SK-N-SH treated with all-trans-retinoic acid at 6 μM for 48 hours (cell line): Measurements from ENCODE around the gene CADM1.

Experiments used
- ATAC-seq: fragments of 200-7000 bp; cut with Tn5 transposase; 3 replicates; pipeline ENCODE4 v1.9.1; 2020; ENCODE audit warnings: mild to moderate bottlenecking, moderate library complexity
- ARNTL ChIP-seq: fragments of 450-650 bp; formaldehyde crosslinking; IDR thresholded peaks from 2 replicates; pipeline ENCODE4 v1.5.0; 2020; ENCODE audit warnings: low read depth, mild to moderate bottlenecking, moderate library complexity, borderline replicate concordance
- CREB5 ChIP-seq: fragments of 250-450 bp; sonication (Bioruptor Pico); IDR thresholded peaks from 2 replicates; pipeline ENCODE4 v1.5.1; 2020; ENCODE audit warnings: low read depth, mild to moderate bottlenecking, moderate library complexity
- CSDC2 ChIP-seq: fragments of 250-450 bp; sonication (Bioruptor Pico); IDR thresholded peaks from 2 replicates; pipeline ENCODE4 v1.5.0; 2020; ENCODE audit warnings: mild to moderate bottlenecking, moderate library complexity
- CSRNP3 ChIP-seq: fragments of 250-450 bp; sonication (Bioruptor Pico); IDR thresholded peaks from 2 replicates; pipeline ENCODE4 v1.5.1; 2021; ENCODE audit warnings: mild to moderate bottlenecking, moderate library complexity
- ESRRG ChIP-seq: fragments of 250-450 bp; sonication (Bioruptor Pico); IDR thresholded peaks from 2 replicates; pipeline ENCODE4 v1.6.1; 2021; ENCODE audit warnings: mild to moderate bottlenecking
- GLIS3 ChIP-seq: fragments of 250-450 bp; sonication (Bioruptor Pico); IDR thresholded peaks from 2 replicates; pipeline ENCODE4 v1.5.0; 2020; ENCODE audit warnings: mild to moderate bottlenecking, moderate library complexity
- ISL1 ChIP-seq: fragments of 250-450 bp; sonication (Bioruptor Pico); IDR thresholded peaks from 2 replicates; pipeline ENCODE4 v2.1.2; 2022; ENCODE audit warnings: mild to moderate bottlenecking, moderate library complexity
- PATZ1 ChIP-seq: fragments of 250-450 bp; sonication (Bioruptor Pico); IDR thresholded peaks from 2 replicates; pipeline ENCODE4 v1.8.0; 2020; ENCODE audit warnings: mild to moderate bottlenecking, moderate library complexity, borderline replicate concordance
- POU6F1 ChIP-seq: fragments of 250-450 bp; sonication (Bioruptor Pico); IDR thresholded peaks from 2 replicates; pipeline ENCODE4 v1.8.0; 2021; ENCODE audit warnings: low read depth, mild to moderate bottlenecking, moderate library complexity, borderline replicate concordance
- PPARA ChIP-seq: fragments of 250-450 bp; sonication (Bioruptor Pico); IDR thresholded peaks from 2 replicates; pipeline ENCODE4 v1.5.0; 2020; ENCODE audit warnings: mild to moderate bottlenecking, borderline replicate concordance
- RARB ChIP-seq: fragments of 250-450 bp; sonication (Bioruptor Pico); IDR thresholded peaks from 2 replicates; pipeline ENCODE4 v1.8.0; 2021; ENCODE audit warnings: mild to moderate bottlenecking, moderate library complexity
- TSHZ2 ChIP-seq: fragments of 250-450 bp; sonication (Bioruptor Pico); IDR thresholded peaks from 2 replicates; pipeline ENCODE4 v1.5.0; 2020; ENCODE audit warnings: mild to moderate bottlenecking, moderate library complexity
- ZC3H10 ChIP-seq: fragments of 250-450 bp; sonication (Bioruptor Pico); IDR thresholded peaks from 2 replicates; pipeline ENCODE4 v1.5.1; 2021; ENCODE audit warnings: mild to moderate bottlenecking, moderate library complexity
- ZFP3 ChIP-seq: fragments of 250-450 bp; sonication (Bioruptor Pico); IDR thresholded peaks from 2 replicates; pipeline ENCODE4 v1.5.0; 2020; ENCODE audit warnings: mild to moderate bottlenecking, moderate library complexity
- ZFP30 ChIP-seq: fragments of 450-650 bp; formaldehyde crosslinking; IDR thresholded peaks from 2 replicates; pipeline ENCODE4 v1.5.0; 2022; ENCODE audit warnings: mild to moderate bottlenecking, moderate library complexity
- ZNF565 ChIP-seq: fragments of 450-650 bp; formaldehyde crosslinking; conservative IDR thresholded peaks from 2 replicates; pipeline ENCODE4 v1.5.0; 2020; ENCODE audit warnings: low read depth, mild to moderate bottlenecking, moderate library complexity
- ZNF70 ChIP-seq: fragments of 450-650 bp; formaldehyde crosslinking; IDR thresholded peaks from 2 replicates; pipeline ENCODE4 v1.5.0; 2020; ENCODE audit warnings: mild to moderate bottlenecking, moderate library complexity
- ZNF8 ChIP-seq: fragments of 450-650 bp; formaldehyde crosslinking; IDR thresholded peaks from 2 replicates; pipeline ENCODE4 v1.5.0; 2020; ENCODE audit warnings: mild to moderate bottlenecking, moderate library complexity

The CADM1 gene

GRCh38 chr11:115338476-115338875 lies 165.7 kb downstream of the CADM1 start:
- no peak for TF ChIP-seq CSRNP3 (CRISPR knock-in tag)
- TF ChIP-seq ESRRG (CRISPR knock-in tag) = no peak
- TF ChIP-seq CREB5 = no peak
- no peak for TF ChIP-seq ARNTL (CRISPR knock-in tag)
- TF ChIP-seq CSDC2 (CRISPR knock-in tag) = no peak
- TF ChIP-seq ZFP30 (CRISPR knock-in tag) = no peak
- TF ChIP-seq ZNF565 (CRISPR knock-in tag) = no peak
- TF ChIP-seq PATZ1 (CRISPR knock-in tag) = no peak
- TF ChIP-seq TSHZ2 (CRISPR knock-in tag) = no peak
- no peak for TF ChIP-seq ZC3H10 (CRISPR knock-in tag)
- no peak for TF ChIP-seq ZFP3 (CRISPR knock-in tag)
- no peak for TF ChIP-seq ZNF70
- TF ChIP-seq GLIS3 (CRISPR knock-in tag) = no peak
- TF ChIP-seq ZNF8 = no peak
- TF ChIP-seq RARB (CRISPR knock-in tag) = no peak
- TF ChIP-seq, all 23 proteins: peak for 0
- no peak for ATAC-seq

GRCh38 chr11:115334932-115335788 lies 169.1 kb downstream of the CADM1 start:
- ATAC-seq = no peak
- TF ChIP-seq PATZ1 (CRISPR knock-in tag) = no peak

GRCh38 chr11:115333949-115334348 lies 170.3 kb downstream of the CADM1 start:
- no peak for ATAC-seq
- TF ChIP-seq ZC3H10 (CRISPR knock-in tag) = no peak
- no peak for TF ChIP-seq POU6F1
- no peak for TF ChIP-seq ZFP3 (CRISPR knock-in tag)

GRCh38 chr11:115333121-115333520 lies 171.1 kb downstream of the CADM1 start:
- TF ChIP-seq PPARA (CRISPR knock-in tag) (no peak), ISL1 (CRISPR knock-in tag) (peak; percentile 56; the same call in 1 of the 2 replicates)
- ATAC-seq = no peak
